Cardiac muscle cell (in vitro differentiated cells and primary cell): ENCODE measurements around the gene CD37. TPM values are rescaled to one million over a fixed set of nuclear protein-coding genes. Genes with fewer than 3 reads are reported as not detected.

Source experiments
- DNase-seq, 2 donors: peaks; one replicate each; pipeline versions ENCODE4 v3.0.0 to v3.0.0-alpha.2; 2010 to 2017; ENCODE audit warnings: low read depth in 1 of 2, low spot score in 1 of 2
- H3K27ac ChIP-seq: fragments of 200-600 bp; sonication (generic); 2 replicates; pipeline ENCODE4 v1.5.1; 2016
- H3K27me3 ChIP-seq: fragments of 200-600 bp; sonication (generic); 2 replicates; pipeline ENCODE4 v1.6.0; 2016; ENCODE audit warnings: control low read depth
- H3K36me3 ChIP-seq: fragments of 200-600 bp; sonication (generic); 2 replicates; pipeline ENCODE4 v1.5.1; 2016; ENCODE audit warnings: control low read depth
- H3K4me1 ChIP-seq: fragments of 200-600 bp; sonication (generic); 2 replicates; pipeline ENCODE4 v1.8.1; 2017; ENCODE audit warnings: low read depth, mild to moderate bottlenecking, mixed run types
- H3K4me3 ChIP-seq: fragments of 200-600 bp; sonication (generic); 2 replicates; pipeline ENCODE4 v1.5.1; 2016; ENCODE audit warnings: mild to moderate bottlenecking
- H3K9me3 ChIP-seq: fragments of 200-600 bp; sonication (generic); 2 replicates; pipeline ENCODE4 v1.5.1; 2017; ENCODE audit warnings: low read depth, mild to moderate bottlenecking, control low read depth
- CTCF ChIP-seq: IDR thresholded peaks from 2 replicates; pipeline ENCODE4 v1.5.1; 2012; ENCODE audit warnings: low read depth, mild to moderate bottlenecking, low read length
- polyA plus RNA-seq: library from polyadenylated mRNA; unstranded; fragments of >200 nt; fragmentation: Nextera tagmentation; extraction: Ambion mirVana; gene quantifications from 2 replicates; pipeline ENCODE4 v1.2.1, GENCODE V29; 2016
- total RNA-seq: library from RNA; depleted of rRNA; stranded (reverse); fragments of >200 nt; gene quantifications from 2 replicates; pipeline ENCODE4 v1.2.3, GENCODE V29; 2016

CD37 gene
- total and polyA plus RNA-seq, 2 experiments from 2014 or later, result 17.9 TPM; not detected in 1

- peaks cover 77% of the 10 kb centered on the region for H3K36me3 ChIP-seq
- no peaks in the 10 kb centered on the region for H3K4me1 ChIP-seq
- no peaks in the 10 kb centered on the region for H3K9me3 ChIP-seq
- H3K27me3 ChIP-seq, result no peaks in the 10 kb centered on the region
- H3K27ac ChIP-seq, result no peak overlapping the region
- TF ChIP-seq CTCF, result no peak
- no peak for DNase-seq
- H3K4me3 ChIP-seq, result no peak overlapping the region
Measured at GRCh38 chr19:49348305-49349189, 13.3 kb downstream of the CD37 start.

GRCh38 chr19:49349567-49349966 lies 14.4 kb downstream of the CD37 start:
- no peak for TF ChIP-seq CTCF
- peaks cover 68% of the 10 kb centered on the region for H3K36me3 ChIP-seq
- DNase-seq, result no peak

GRCh38 chr19:49355909-49356353 lies 20.7 kb downstream of the CD37 start:
- Histone ChIP-seq H3K27ac (no peak overlapping the region), H3K27me3 (no peaks in the 10 kb centered on the region), H3K4me1 (peaks cover 5% of the 10 kb centered on the region), H3K36me3 (peaks cover 43% of the 10 kb centered on the region), H3K9me3 (no peaks in the 10 kb centered on the region), H3K4me3 (no peak overlapping the region)
- no peak for TF ChIP-seq CTCF
- peak in 1 of 2 donors; percentile 72 for DNase-seq

More at GRCh38 chr19:49349567-49349966, 14.4 kb downstream of the CD37 start:
- H3K4me1 ChIP-seq, result no peaks in the 10 kb centered on the region
- H3K27ac ChIP-seq, result no peak overlapping the region
- no peaks in the 10 kb centered on the region for H3K27me3 ChIP-seq
- no peaks in the 10 kb centered on the region for H3K9me3 ChIP-seq
- H3K4me3 ChIP-seq, result no peak overlapping the region

GRCh38 chr19:49356382-49356781 lies 21.2 kb downstream of the CD37 start:
- Histone ChIP-seq H3K36me3 (peaks cover 38% of the 10 kb centered on the region), H3K27ac (peak overlapping the region; percentile 39), H3K4me3 (no peak overlapping the region), H3K27me3 (no peaks in the 10 kb centered on the region), H3K4me1 (peaks cover 5% of the 10 kb centered on the region), H3K9me3 (no peaks in the 10 kb centered on the region)
- TF ChIP-seq CTCF, result no peak
- DNase-seq, result peak in 1 of 2 donors; percentile 29

GRCh38 chr19:49357186-49357585 lies 22.0 kb downstream of the CD37 start:
- Histone ChIP-seq H3K27ac (peak overlapping the region; percentile 39), H3K4me1 (peaks cover 5% of the 10 kb centered on the region)
- no peak for TF ChIP-seq CTCF

More at GRCh38 chr19:49357186-49357585, 22.0 kb downstream of the CD37 start:
- Histone ChIP-seq H3K27me3 (no peaks in the 10 kb centered on the region), H3K9me3 (no peaks in the 10 kb centered on the region), H3K36me3 (peaks cover 35% of the 10 kb centered on the region), H3K4me3 (no peak overlapping the region)
- DNase-seq, result no peak
